HFF-Myc (cell line): ENCODE data around the gene WDR27.

Experiments used
- DNase-seq: peaks from one replicate; pipeline ENCODE4 v3.0.0-alpha.2; 2011; ENCODE audit warnings: low read depth; ENCODE audit errors: extremely low read depth
- H3K4me3 ChIP-seq: replicated peaks from 2 replicates; pipeline ENCODE4 v1.5.1; 2011; ENCODE audit warnings: low read depth, mild to moderate bottlenecking, control low read depth, low read length
- TF ChIP-seq, protein P1 (sequence below): IDR thresholded peaks from 2 replicates; pipeline ENCODE4 v1.5.1; 2012; ENCODE audit warnings: mild to moderate bottlenecking, low read depth, low read length, control low read depth; ENCODE audit errors: missing control alignments

Gene WDR27

DNA sequence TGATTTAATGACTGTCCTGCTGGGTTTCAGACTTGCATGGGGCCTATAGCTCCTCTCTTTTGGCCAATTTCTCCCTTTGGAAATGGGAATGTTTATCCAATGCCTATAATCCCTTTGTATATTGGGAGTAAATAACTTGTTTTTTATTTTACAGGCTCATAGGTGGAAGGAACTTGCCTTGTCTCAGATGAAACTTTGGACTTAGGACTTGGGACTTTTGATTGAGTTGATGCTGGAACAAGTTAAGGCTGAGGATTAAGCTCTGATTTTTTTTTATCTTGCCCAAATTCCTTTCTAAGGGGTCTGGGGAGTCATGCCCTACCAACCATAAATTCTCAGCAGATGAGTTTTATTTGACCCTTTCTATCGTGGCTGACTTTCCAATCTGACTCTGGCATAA, 23.5 kb downstream of the WDR27 start:
- no peak for DNase-seq
- no peak overlapping the region for H3K4me3 ChIP-seq
- TF ChIP-seq, protein P1, sequence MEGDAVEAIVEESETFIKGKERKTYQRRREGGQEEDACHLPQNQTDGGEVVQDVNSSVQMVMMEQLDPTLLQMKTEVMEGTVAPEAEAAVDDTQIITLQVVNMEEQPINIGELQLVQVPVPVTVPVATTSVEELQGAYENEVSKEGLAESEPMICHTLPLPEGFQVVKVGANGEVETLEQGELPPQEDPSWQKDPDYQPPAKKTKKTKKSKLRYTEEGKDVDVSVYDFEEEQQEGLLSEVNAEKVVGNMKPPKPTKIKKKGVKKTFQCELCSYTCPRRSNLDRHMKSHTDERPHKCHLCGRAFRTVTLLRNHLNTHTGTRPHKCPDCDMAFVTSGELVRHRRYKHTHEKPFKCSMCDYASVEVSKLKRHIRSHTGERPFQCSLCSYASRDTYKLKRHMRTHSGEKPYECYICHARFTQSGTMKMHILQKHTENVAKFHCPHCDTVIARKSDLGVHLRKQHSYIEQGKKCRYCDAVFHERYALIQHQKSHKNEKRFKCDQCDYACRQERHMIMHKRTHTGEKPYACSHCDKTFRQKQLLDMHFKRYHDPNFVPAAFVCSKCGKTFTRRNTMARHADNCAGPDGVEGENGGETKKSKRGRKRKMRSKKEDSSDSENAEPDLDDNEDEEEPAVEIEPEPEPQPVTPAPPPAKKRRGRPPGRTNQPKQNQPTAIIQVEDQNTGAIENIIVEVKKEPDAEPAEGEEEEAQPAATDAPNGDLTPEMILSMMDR, result no peak

DNA sequence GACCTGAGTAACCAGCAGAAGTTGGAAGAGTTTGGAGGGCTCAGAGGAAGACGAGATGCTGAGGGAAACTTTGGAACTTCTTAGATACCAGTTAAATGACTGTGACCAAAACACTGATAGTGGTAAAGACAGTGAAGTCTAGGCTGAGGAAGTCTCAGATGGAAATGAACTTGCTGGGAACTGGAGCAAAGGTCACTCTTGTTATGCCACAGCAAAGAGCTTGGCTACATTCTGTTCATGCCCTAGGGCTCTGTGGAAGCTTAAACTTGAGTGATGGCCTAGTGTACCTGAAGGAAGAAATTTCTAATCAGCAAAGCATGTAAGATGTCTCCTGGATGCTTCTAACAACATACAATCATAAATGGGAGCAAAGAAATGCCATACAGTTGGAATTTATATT, 24.7 kb downstream of the WDR27 start:
- no peak overlapping the region for H3K4me3 ChIP-seq
- TF ChIP-seq, protein P1, result no peak
- DNase-seq, result no peak

DNA sequence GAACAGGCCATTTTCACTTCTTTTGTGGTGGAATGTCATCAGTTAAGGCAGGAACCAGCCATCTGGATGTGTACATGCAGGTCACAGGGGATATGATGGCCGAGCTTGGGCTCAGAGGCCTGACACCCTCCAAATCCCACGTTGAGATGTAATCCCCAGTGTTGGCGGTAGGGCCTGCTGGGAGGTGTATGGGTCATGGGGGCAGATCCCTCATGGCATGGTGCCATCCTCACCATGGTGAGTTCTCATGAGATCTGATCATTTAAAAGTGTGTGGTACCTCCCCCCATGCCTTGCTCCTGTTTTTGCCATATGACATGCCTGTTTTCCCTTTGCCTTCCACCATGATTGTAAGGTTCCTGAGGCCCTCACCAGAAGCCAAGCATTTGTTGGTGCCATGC, 26.8 kb downstream of the WDR27 start:
- TF ChIP-seq, protein P1, result no peak
- no peak for DNase-seq
- no peak overlapping the region for H3K4me3 ChIP-seq

DNA sequence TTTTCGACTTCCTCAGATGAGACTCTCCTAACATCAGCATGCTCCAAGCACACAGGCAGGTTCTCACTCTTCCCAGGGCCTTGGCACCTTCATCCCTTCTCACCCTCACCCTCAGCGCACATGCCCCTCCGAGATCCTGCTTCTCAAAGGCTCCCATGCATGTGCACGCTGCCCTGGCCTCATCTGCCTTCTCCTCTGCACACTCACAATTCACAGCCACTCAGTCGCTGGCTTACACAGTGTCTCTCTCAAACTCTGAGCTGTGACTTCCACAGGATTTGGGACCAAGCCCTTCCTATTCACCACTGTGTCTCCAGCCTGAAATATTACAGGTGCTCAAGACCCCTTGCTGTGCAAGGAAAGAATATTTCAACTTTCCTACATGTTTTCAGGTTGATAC, 30.3 kb downstream of the WDR27 start:
- no peak for DNase-seq
- no peak overlapping the region for H3K4me3 ChIP-seq
- TF ChIP-seq, protein P1, result no peak

DNA sequence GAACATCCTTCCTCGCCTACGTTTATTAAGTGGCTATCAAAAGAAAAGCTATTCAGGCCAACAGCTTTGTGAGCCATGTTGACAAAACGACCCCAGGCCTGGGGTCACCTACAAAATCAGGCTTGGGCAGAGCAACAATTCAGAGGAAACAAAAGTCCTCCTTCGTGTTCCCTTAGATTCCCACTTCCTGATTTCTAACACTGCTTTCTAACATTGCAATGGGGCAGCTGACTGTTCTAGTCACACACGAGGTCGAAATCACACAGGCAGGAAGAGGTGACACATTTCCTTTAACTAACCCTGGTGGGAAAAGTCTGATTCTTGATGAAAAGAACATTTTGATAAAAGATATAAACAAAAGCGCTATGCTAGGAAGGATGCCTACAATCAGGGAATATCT, 31.9 kb downstream of the WDR27 start:
- DNase-seq, result no peak
- no peak overlapping the region for H3K4me3 ChIP-seq
- TF ChIP-seq, protein P1, result no peak

DNA sequence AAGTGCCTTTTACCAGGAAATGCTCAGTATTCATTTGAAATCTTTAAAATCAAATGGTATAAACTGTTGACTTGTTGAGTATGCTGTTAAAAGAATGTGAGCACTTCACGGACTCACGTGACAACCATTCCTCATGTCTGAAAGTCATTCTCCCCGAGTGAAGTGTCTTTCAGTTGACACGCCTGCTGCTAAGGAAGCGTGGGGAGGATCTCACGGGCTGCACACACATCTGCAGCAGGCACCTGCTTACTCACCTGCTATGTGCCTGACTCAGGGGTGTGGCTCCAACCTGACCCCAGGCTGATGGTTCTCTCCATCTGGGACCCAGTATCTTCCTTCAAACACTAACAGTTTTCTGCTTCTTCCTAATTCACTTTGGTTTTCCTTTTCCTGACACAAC, 32.7 kb downstream of the WDR27 start:
- DNase-seq, result no peak
- H3K4me3 ChIP-seq, result no peak overlapping the region
- TF ChIP-seq, protein P1, result no peak

DNA sequence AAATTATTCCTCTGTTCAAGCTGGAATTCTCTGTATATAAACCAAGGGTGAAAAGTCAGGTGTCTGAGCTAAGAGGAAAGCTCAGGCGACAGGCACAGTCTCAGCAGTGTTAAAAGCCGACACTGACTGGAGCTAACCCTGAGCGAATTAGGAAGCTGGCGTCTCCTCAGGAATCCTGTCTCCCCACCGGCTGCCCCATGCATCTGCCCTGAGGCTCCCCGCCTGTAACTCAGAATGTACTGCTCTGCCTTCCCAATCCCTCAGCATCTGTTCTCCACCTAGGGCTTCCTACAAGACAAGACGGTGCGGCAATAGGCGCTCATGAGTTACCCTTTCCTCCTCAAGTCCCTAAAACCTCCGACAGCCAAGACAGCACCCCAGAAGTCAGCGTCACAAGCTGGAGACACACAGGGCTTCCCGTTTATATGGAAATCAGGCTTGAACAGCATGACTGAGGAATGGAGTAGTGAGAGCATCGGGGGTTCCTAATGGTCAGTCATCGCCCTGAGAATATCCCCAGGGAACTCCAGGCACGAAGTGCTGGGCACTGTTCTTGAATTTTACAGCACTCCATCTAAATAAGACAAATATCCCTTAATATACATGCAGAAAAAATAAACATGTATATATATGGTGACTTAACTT, 33.5 kb downstream of the WDR27 start:
- no peak overlapping the region for H3K4me3 ChIP-seq
- TF ChIP-seq, protein P1, result no peak
- DNase-seq, result no peak
